Activated naive CD8-positive, alpha-beta T cell (primary cell): ENCODE data around the gene MT1A.
A peak's percentile ranks its signal among the peaks of the same experiment; 100 is the strongest.

ENCODE experiments used
- H3K27ac Mint-ChIP-seq: one replicate; pipeline ENCODE4 v1.8.0; 2021; ENCODE audit warnings: mixed read lengths
- H3K27me3 Mint-ChIP-seq: one replicate; pipeline ENCODE4 v1.8.0; 2021; ENCODE audit warnings: mixed read lengths
- H3K36me3 Mint-ChIP-seq: one replicate; pipeline ENCODE4 v1.8.0; 2021; ENCODE audit warnings: mixed read lengths
- H3K4me1 Mint-ChIP-seq: one replicate; pipeline ENCODE4 v1.8.0; 2021; ENCODE audit warnings: low read depth, mixed read lengths
- H3K4me3 Mint-ChIP-seq: one replicate; pipeline ENCODE4 v1.8.0; 2021; ENCODE audit warnings: mild to moderate bottlenecking, mixed read lengths
- H3K9me3 Mint-ChIP-seq: one replicate; pipeline ENCODE4 v1.8.0; 2021; ENCODE audit warnings: low read depth, mixed read lengths

MT1A gene

DNA sequence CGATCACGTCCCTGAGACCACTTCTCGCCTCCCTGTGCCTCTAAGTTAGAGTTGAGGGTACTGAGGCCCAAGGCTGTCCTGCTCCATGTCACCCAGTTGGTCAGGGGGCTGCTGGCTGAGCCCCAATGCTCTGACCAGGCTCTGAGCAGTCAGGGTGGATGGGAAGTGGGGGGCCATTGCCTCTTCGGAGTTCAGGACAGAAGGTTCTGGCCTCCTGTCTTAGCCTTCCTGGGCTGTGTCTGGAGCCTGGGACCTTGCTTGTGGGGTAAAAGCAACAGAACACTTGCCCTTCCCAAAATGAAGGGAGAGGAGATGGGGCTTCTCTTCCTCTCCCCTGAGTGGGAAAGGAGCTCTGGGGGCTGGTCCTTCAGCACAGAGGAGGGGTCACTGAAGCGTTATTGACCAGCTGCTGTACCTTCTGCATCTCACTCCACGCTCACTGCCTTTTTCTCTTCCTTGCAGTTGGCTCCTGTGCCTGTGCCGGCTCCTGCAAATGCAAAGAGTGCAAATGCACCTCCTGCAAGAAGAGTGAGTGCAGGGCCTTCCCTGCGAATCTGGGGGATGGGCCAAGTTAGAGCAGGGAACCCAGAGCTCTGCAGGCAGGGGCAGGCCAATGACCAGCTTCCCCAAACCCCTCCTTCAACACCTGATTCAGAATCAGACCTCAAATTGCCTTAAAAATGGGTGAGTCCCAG, 44.4 kb downstream of the MT1A start:
- Mint-ChIP-seq H3K4me1 (peaks cover 20% of the 10 kb centered on the region), H3K9me3 (no peaks in the 10 kb centered on the region), H3K27ac (peak overlapping the region; percentile 96), H3K36me3 (peaks cover 5% of the 10 kb centered on the region), H3K27me3 (no peaks in the 10 kb centered on the region), H3K4me3 (peak overlapping the region; percentile 94)

DNA sequence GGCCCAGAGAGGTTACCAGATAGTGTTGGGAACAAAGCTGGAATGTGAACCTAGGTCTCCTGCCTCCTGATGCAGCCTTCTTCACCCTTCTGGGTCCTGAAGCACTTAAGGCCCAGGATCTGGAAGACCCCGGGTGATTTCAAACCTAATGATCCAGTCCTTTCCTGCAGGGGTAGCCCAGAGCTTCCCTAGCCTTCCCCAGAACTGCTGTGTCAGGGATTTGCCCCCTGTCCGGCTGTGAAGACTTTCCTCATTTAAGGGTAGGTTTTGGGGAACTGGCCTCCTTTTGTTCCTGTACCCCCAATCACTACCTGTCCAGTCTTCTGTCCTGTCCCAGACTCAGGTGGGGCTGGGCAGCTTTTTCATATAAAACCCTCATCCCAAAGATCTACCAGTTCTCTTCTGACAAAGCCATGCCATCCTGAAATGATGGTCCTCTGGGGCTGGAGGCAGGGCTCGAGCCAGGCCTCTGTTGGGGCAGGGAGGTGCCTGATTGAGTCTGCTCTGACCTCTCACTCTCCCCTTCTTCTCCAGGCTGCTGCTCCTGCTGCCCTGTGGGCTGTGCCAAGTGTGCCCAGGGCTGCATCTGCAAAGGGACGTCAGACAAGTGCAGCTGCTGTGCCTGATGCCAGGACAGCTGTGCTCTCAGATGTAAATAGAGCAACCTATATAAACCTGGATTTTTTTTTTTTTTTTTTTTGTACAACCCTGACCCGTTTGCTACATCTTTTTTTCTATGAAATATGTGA, 45.1 kb downstream of the MT1A start:
- H3K36me3 Mint-ChIP-seq = peaks cover 5% of the 10 kb centered on the region

DNA sequence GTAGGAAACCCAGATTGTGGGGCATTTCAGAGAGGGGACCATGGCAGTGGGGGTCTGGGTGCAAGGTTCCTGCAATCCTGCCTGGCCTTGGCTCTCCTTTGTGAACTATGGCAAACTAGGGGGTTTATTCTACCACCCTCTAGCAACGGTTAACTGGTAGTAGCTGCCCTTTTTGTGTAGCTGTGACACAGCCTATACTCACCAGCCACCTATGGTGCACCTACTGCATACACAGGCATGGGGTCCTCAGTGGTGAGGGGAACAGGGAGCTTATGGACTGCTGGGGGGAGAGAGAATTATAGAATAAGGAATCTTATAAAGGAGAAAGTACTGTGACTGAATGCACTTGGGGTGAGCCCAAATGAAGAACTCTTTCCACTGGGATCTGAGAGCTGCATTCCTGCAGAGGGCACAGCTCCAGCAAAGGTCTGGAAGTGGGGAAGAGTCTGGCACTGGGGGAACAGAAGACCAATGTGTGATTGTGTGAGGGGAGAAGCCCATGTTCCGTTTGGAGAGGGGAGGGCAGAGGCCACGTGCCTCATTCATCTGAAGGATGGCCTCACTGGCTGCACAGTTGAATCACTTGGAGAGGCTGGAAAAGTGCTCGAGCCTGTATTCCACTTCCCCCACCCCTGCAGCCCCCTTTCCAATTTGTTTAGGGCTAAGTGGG, 45.9 kb downstream of the MT1A start:
- H3K4me3 Mint-ChIP-seq = peak overlapping the region; percentile 94
- H3K27me3 Mint-ChIP-seq = no peaks in the 10 kb centered on the region
- no peak overlapping the region for H3K27ac Mint-ChIP-seq
- no peaks in the 10 kb centered on the region for H3K9me3 Mint-ChIP-seq
- H3K36me3 Mint-ChIP-seq = peaks cover 5% of the 10 kb centered on the region
- H3K4me1 Mint-ChIP-seq = peaks cover 20% of the 10 kb centered on the region

More for the DNA sequence above, 45.1 kb downstream of the MT1A start:
- Mint-ChIP-seq H3K4me3 (peak overlapping the region; percentile 94), H3K4me1 (peaks cover 20% of the 10 kb centered on the region), H3K27me3 (no peaks in the 10 kb centered on the region), H3K27ac (peak overlapping the region; percentile 28), H3K9me3 (no peaks in the 10 kb centered on the region)

DNA sequence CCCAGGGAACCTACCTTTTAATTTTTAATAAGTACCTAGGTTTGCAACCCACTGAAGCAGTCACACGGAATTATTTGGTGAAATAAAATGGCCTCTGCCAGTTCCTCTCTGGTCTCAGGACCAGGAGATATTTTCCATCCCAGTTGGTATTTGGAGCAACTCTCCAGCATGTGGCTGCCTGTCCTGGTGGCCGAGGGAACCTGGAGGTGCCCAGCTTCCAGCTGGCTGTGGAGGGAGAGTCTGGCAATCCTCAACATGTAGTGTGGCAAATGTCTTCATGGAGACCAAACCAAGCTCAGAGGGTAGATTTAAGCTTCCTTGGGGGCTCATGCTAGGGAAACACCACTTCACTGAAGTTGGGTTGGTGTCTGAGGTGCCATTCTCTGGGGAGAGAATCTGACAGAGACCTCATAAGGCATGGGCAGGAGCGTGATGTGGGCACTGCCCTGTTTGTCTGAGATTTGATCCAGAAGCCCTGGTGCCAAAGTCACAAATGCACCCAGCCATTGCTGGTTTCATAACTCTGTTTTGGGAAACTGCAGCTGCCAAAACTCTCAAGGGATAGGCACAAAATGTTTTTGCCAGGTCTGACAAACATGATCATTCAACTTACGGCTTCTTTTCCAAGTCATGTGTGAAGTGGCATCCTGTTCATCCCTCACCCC, 46.6 kb downstream of the MT1A start:
- no peaks in the 10 kb centered on the region for H3K27me3 Mint-ChIP-seq
- H3K4me1 Mint-ChIP-seq = peaks cover 20% of the 10 kb centered on the region

DNA sequence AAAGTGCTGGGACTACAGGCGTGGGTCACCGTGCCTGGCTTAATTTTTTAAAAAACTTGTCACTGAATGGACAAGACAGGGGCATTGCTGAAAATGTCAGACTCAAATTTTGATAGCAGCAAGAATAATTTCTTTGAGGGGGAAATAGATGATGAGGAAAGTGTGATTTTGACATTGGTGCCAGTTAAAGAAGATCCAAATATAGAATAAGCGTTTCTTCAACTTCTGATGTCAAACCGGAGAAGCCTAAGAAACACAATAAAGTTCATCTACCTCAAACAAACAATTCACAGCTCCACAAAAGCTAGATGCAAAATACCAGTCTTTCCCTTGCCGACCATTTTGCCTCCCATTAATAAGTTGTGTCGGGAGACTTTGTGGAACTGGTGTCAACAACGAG, 48.3 kb downstream of the MT1A start:
- Mint-ChIP-seq H3K36me3 (peaks cover 5% of the 10 kb centered on the region), H3K27me3 (no peaks in the 10 kb centered on the region), H3K27ac (no peak overlapping the region), H3K4me1 (peaks cover 16% of the 10 kb centered on the region), H3K4me3 (no peak overlapping the region), H3K9me3 (no peaks in the 10 kb centered on the region)

More for the DNA sequence above, 46.6 kb downstream of the MT1A start:
- Mint-ChIP-seq H3K9me3 (no peaks in the 10 kb centered on the region), H3K27ac (no peak overlapping the region), H3K36me3 (peaks cover 5% of the 10 kb centered on the region), H3K4me3 (no peak overlapping the region)

DNA sequence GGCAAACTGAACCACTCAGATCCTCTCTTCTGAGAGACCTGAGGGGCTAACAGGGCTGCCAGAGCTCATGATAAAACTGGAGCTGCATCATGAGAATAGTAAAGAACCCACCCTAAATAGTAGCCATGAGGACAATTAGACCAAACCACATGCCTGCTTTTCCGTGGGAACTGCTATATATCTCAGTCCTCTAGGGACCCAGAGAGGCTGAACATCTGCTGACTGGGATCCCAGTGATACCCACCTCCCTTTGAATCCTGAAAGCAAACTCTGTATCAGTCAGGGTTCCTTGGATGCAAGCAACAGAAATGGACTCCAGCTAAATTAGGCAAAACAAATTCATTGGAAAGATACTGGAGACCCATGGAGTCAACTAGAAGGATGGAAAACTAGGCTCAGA, 50.3 kb downstream of the MT1A start:
- H3K27me3 Mint-ChIP-seq = no peaks in the 10 kb centered on the region
- no peaks in the 10 kb centered on the region for H3K9me3 Mint-ChIP-seq
- no peak overlapping the region for H3K4me3 Mint-ChIP-seq
- no peak overlapping the region for H3K27ac Mint-ChIP-seq
- H3K36me3 Mint-ChIP-seq = peaks cover 5% of the 10 kb centered on the region
- peaks cover 6% of the 10 kb centered on the region for H3K4me1 Mint-ChIP-seq

DNA sequence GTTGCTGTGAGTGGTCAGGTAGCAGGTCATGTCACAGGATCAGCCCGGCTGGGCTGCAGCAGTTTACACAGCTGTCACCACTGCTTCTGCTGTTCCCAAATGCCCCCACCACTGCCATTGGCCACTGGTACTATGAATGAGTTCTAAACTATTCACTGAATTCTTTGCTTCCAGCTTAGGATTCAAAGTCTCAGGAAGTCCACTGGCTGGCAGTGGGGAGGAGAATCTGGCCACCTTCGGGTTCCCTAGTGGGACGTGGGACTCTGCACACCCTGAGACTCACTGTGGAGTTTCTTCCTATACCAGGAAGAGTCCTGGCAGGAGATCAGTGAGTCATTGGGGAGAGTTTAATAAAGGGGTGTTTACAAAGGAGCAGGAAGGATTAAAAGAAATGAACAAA, 50.7 kb downstream of the MT1A start:
- H3K4me1 Mint-ChIP-seq = peaks cover 1% of the 10 kb centered on the region
- H3K36me3 Mint-ChIP-seq = peaks cover 3% of the 10 kb centered on the region
- no peaks in the 10 kb centered on the region for H3K9me3 Mint-ChIP-seq
- no peak overlapping the region for H3K27ac Mint-ChIP-seq
- no peaks in the 10 kb centered on the region for H3K27me3 Mint-ChIP-seq
- no peak overlapping the region for H3K4me3 Mint-ChIP-seq
